ENCODE measurements around the gene EPS8L1. TPM values are rescaled to one million over a fixed set of nuclear protein-coding genes. Genes with fewer than 3 reads are reported as not detected.

Gene EPS8L1
- total RNA-seq, 1 experiment from 2014 or later, result 10.2 TPM

- H3K36me3 ChIP-seq (ENCODE audit: insufficient read depth, low read length, poor library complexity, severe bottlenecking), result no peaks in the 10 kb centered on the region
- DNase-seq (ENCODE audit: low spot score), result no peak
- peaks cover 24% of the 10 kb centered on the region for H3K4me1 ChIP-seq (ENCODE audit: insufficient read depth, low read length, poor library complexity, severe bottlenecking)
- no peak overlapping the region for H3K27ac ChIP-seq (ENCODE audit: low read depth, low read length, poor library complexity, severe bottlenecking)
- no peaks in the 10 kb centered on the region for H3K9me3 ChIP-seq (ENCODE audit: low read depth, low read length, poor library complexity, severe bottlenecking)
- peaks cover 10% of the 10 kb centered on the region for H3K27me3 ChIP-seq (replicated peaks; ENCODE audit: insufficient read depth, low read depth, low read length, poor library complexity)
- TF ChIP-seq CTCF (conservative IDR thresholded peaks at IDR 0.05; ENCODE audit: low read depth, low read length) (no peak), EZH2 (IDR thresholded peaks at IDR 0.05; ENCODE audit: borderline replicate concordance, low read depth, low read length, poor library complexity, severe bottlenecking) (no peak)
- intact Hi-C loops (cut with micrococcal nuclease; ENCODE audit: unreplicated experiment), result no loop called here
- ChIA-PET CTCF (interaction anchor here (0.6 kb wide), 1 partner anchor 460 kb away, joined by 4 read pairs; no protein-coding TSS in a partner anchor), POLR2A (ENCODE audit: low non-redundant PET) (no interaction called here)
- no TSS peak for BruUV-seq (replicated peaks)
- H3K4me3 ChIP-seq (ENCODE audit: low read depth, low read length, poor library complexity, severe bottlenecking), result peak overlapping the region; percentile 53
These were observed 10.4 kb downstream of the EPS8L1 start for GRCh38 chr19:55085923-55086715.

- Histone ChIP-seq H3K9me3 (ENCODE audit: low read depth, low read length, poor library complexity, severe bottlenecking) (no peaks in the 10 kb centered on the region), H3K27me3 (replicated peaks; ENCODE audit: insufficient read depth, low read depth, low read length, poor library complexity) (peaks cover 6% of the 10 kb centered on the region), H3K4me3 (ENCODE audit: low read depth, low read length, poor library complexity, severe bottlenecking) (peak overlapping the region; percentile 53), H3K36me3 (ENCODE audit: insufficient read depth, low read length, poor library complexity, severe bottlenecking) (peaks cover 2% of the 10 kb centered on the region), H3K27ac (ENCODE audit: low read depth, low read length, poor library complexity, severe bottlenecking) (no peak overlapping the region), H3K4me1 (ENCODE audit: insufficient read depth, low read length, poor library complexity, severe bottlenecking) (peaks cover 18% of the 10 kb centered on the region)
- CTCF ChIA-PET, result interaction anchor here (0.5 to 0.7 kb wide), 3 partner anchors 10 to 460 kb away, joined by 3 to 4 read pairs (median 3); no protein-coding TSS in a partner anchor
- POLR2A ChIA-PET (ENCODE audit: low non-redundant PET), result no interaction called here
- BruUV-seq (replicated peaks), result no TSS peak
- peak; percentile 97 for DNase-seq (ENCODE audit: low spot score)
- intact Hi-C loops (cut with micrococcal nuclease; ENCODE audit: unreplicated experiment), result no loop called here
- TF ChIP-seq CTCF (conservative IDR thresholded peaks at IDR 0.05; ENCODE audit: low read depth, low read length), result no peak
- TF ChIP-seq EZH2 (IDR thresholded peaks at IDR 0.05; ENCODE audit: borderline replicate concordance, low read depth, low read length, poor library complexity, severe bottlenecking), result no peak
These were observed 11.3 kb downstream of the EPS8L1 start for GRCh38 chr19:55086730-55087541.

- Histone ChIP-seq H3K27ac (ENCODE audit: low read depth, low read length, poor library complexity, severe bottlenecking) (no peak overlapping the region), H3K36me3 (ENCODE audit: insufficient read depth, low read length, poor library complexity, severe bottlenecking) (peaks cover 2% of the 10 kb centered on the region), H3K4me1 (ENCODE audit: insufficient read depth, low read length, poor library complexity, severe bottlenecking) (peaks cover 16% of the 10 kb centered on the region), H3K27me3 (replicated peaks; ENCODE audit: insufficient read depth, low read depth, low read length, poor library complexity) (peaks cover under 1% of the 10 kb centered on the region), H3K9me3 (ENCODE audit: low read depth, low read length, poor library complexity, severe bottlenecking) (no peaks in the 10 kb centered on the region), H3K4me3 (ENCODE audit: low read depth, low read length, poor library complexity, severe bottlenecking) (peak overlapping the region; percentile 53)
- POLR2A ChIA-PET (ENCODE audit: low non-redundant PET), result no interaction called here
- DNase-seq (ENCODE audit: low spot score), result no peak
- no TSS peak for BruUV-seq (replicated peaks)
- CTCF ChIA-PET, result interaction anchor here (0.5 to 0.9 kb wide), 3 partner anchors 11 to 106 kb away, joined by 3 to 4 read pairs (median 3); no protein-coding TSS in a partner anchor
- TF ChIP-seq CTCF (conservative IDR thresholded peaks at IDR 0.05; ENCODE audit: low read depth, low read length), result no peak
- no peak for TF ChIP-seq EZH2 (IDR thresholded peaks at IDR 0.05; ENCODE audit: borderline replicate concordance, low read depth, low read length, poor library complexity, severe bottlenecking)
- intact Hi-C loops (cut with micrococcal nuclease; ENCODE audit: unreplicated experiment), result no loop called here
These were observed 11.9 kb downstream of the EPS8L1 start for GRCh38 chr19:55087542-55087901.
